HEK293 (cell line): Measurements from ENCODE around the gene ARHGAP10.

Source experiments
- CTCF ChIP-seq: fragments of 450-650 bp; formaldehyde crosslinking; IDR thresholded peaks from 2 replicates; pipeline ENCODE4 v1.5.1; 2016; ENCODE audit warnings: missing biosample characterization, missing genetic modification characterization
- EGR2 ChIP-seq: fragments of 450-650 bp; formaldehyde crosslinking; IDR thresholded peaks from 2 replicates; pipeline ENCODE4 v1.5.1; 2016; ENCODE audit warnings: low read depth, missing biosample characterization, missing genetic modification characterization
- ZNF10 ChIP-seq: fragments of 450-650 bp; formaldehyde crosslinking; IDR thresholded peaks from 2 replicates; pipeline ENCODE4 v1.5.1; 2017; ENCODE audit warnings: missing biosample characterization, missing genetic modification characterization
- ZNF274 ChIP-seq, 2 experiments: fragments of 200-500 bp in 1 of 2; fragments of 450-650 bp in 1 of 2; sonication (Bioruptor generic) in 1 of 2; formaldehyde crosslinking in 1 of 2; IDR thresholded peaks; 2 replicates each; pipeline versions ENCODE4 v1.5.1 to v1.6.1; 2014 to 2016; ENCODE audit warnings: borderline replicate concordance in 1 of 2, inconsistent platforms in 1 of 2, low read length in 1 of 2, missing biosample characterization in 1 of 2, missing genetic modification characterization in 1 of 2
- ZNF423 ChIP-seq: fragments of 450-650 bp; formaldehyde crosslinking; IDR thresholded peaks from 2 replicates; pipeline ENCODE4 v1.5.1; 2016; ENCODE audit warnings: missing biosample characterization, missing genetic modification characterization
- TF ChIP-seq, protein P1 (sequence below): fragments of 450-650 bp; formaldehyde crosslinking; IDR thresholded peaks from 2 replicates; pipeline ENCODE4 v1.5.1; 2016; ENCODE audit warnings: missing biosample characterization, missing genetic modification characterization
- TF ChIP-seq, protein P2 (sequence below): fragments of 450-650 bp; formaldehyde crosslinking; IDR thresholded peaks from 2 replicates; pipeline ENCODE4 v1.5.1; 2016; ENCODE audit warnings: missing biosample characterization, missing genetic modification characterization, borderline replicate concordance

DNA sequence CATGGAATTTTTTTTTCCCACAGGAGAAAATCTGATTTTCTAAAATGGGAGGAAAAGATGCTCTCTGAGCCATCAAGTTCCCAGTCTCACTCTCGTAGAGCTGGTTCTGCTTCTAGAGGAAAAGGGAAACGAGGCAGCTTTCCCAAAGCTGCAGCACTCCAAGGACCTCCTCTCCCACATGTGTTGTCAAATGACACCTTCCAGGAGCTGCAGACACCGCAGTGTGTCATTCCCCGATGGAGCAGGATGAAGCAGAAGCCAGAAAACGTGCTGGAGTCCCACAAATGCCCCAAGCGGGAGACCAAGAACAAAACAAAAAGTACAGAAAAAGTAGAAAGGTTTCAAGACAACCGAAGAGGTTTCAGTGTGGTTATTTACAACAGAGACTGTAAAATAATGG, 348.1 kb downstream of the ARHGAP10 start:
- no peak for TF ChIP-seq EGR2 (tag by site-specific recombination)
- no peak for TF ChIP-seq ZNF274 (IDR thresholded peaks at IDR 0.05; ENCODE audit: low read length)
- TF ChIP-seq ZNF274 (tag by site-specific recombination; IDR thresholded peaks at IDR 0.05; ENCODE audit: borderline replicate concordance) = no peak
- TF ChIP-seq CTCF (tag by site-specific recombination) = no peak
- TF ChIP-seq, protein P1, sequence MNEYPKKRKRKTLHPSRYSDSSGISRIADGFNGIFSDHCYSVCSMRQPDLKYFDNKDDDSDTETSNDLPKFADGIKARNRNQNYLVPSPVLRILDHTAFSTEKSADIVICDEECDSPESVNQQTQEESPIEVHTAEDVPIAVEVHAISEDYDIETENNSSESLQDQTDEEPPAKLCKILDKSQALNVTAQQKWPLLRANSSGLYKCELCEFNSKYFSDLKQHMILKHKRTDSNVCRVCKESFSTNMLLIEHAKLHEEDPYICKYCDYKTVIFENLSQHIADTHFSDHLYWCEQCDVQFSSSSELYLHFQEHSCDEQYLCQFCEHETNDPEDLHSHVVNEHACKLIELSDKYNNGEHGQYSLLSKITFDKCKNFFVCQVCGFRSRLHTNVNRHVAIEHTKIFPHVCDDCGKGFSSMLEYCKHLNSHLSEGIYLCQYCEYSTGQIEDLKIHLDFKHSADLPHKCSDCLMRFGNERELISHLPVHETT = no peak
- TF ChIP-seq ZNF423 (tag by site-specific recombination) = no peak
- TF ChIP-seq, protein P2, sequence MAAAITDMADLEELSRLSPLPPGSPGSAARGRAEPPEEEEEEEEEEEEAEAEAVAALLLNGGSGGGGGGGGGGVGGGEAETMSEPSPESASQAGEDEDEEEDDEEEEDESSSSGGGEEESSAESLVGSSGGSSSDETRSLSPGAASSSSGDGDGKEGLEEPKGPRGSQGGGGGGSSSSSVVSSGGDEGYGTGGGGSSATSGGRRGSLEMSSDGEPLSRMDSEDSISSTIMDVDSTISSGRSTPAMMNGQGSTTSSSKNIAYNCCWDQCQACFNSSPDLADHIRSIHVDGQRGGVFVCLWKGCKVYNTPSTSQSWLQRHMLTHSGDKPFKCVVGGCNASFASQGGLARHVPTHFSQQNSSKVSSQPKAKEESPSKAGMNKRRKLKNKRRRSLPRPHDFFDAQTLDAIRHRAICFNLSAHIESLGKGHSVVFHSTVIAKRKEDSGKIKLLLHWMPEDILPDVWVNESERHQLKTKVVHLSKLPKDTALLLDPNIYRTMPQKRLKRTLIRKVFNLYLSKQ (tag by site-specific recombination) = no peak
- no peak for TF ChIP-seq ZNF10 (tag by site-specific recombination)
